ENCODE data around the gene CLTB. TPM values are rescaled to one million over a fixed set of nuclear protein-coding genes. Genes with fewer than 3 reads are reported as not detected.
"Not testable (repeated sequence)": the region's sequence is repeated elsewhere in the genome, so short reads cannot be mapped to it uniquely, and the experiment has no call there.

Gene CLTB
- 84.7 TPM for total RNA-seq

GRCh38 chr5:176415952-176416924, at the start of gene CLTB:
CLTB (minus strand) TSS chr5:176416539; CDS start chr5:176416363, 176 bp downstream.
- DNase-seq: peak; percentile 94

- no peak for DNase-seq
Observed at GRCh38 chr5:176463113-176463764, 46.9 kb upstream of the CLTB start.

GRCh38 chr5:176461349-176461748, 45.0 kb upstream of the CLTB start:
- no peak for DNase-seq

- DNase-seq: no peak
Observed at GRCh38 chr5:176458904-176459561, 42.7 kb upstream of the CLTB start.

- no peak for DNase-seq
Observed at GRCh38 chr5:176454724-176455394, 38.5 kb upstream of the CLTB start.

- no peak for DNase-seq
Observed at GRCh38 chr5:176450077-176450476, 33.7 kb upstream of the CLTB start.

GRCh38 chr5:176447978-176448608, 31.8 kb upstream of the CLTB start, which contains the start of gene FAF2:
FAF2 (plus strand) TSS chr5:176448385; CDS start chr5:176448408, 23 bp downstream.
- peak; percentile 99 for DNase-seq

GRCh38 chr5:176447591-176447977, 31.2 kb upstream of the CLTB start:
- DNase-seq: no peak

GRCh38 chr5:176446884-176447590, 30.7 kb upstream of the CLTB start:
- DNase-seq: peak; percentile 16

- DNase-seq: no peak
Observed at GRCh38 chr5:176446028-176446665, 29.8 kb upstream of the CLTB start.

- no peak for DNase-seq
Observed at GRCh38 chr5:176444742-176445141, 28.4 kb upstream of the CLTB start.

- not testable (repeated sequence) for DNase-seq
Observed at GRCh38 chr5:176442911-176443310, 26.6 kb upstream of the CLTB start.

- DNase-seq: no peak
Observed at GRCh38 chr5:176441921-176442323, 25.6 kb upstream of the CLTB start.

- no peak for DNase-seq
Observed at GRCh38 chr5:176440927-176441706, 24.8 kb upstream of the CLTB start.

GRCh38 chr5:176438959-176439757, 22.8 kb upstream of the CLTB start:
- DNase-seq: no peak

- DNase-seq: no peak
Observed at GRCh38 chr5:176436656-176437055, 20.3 kb upstream of the CLTB start.

GRCh38 chr5:176432707-176433106, 16.4 kb upstream of the CLTB start:
- DNase-seq: no peak

GRCh38 chr5:176429972-176430371, 13.6 kb upstream of the CLTB start:
- no peak for DNase-seq

GRCh38 chr5:176427971-176428370, 11.6 kb upstream of the CLTB start:
- DNase-seq: no peak

Data from tongue (tissue), 2 donors.